ENCODE measurements around the gene ICOSLG. TPM values are rescaled to one million over a fixed set of nuclear protein-coding genes. Genes with fewer than 3 reads are reported as not detected.

Gene ICOSLG
- total RNA-seq, 1 donor from 2014 or later, result 1.2 TPM

GRCh38 chr21:44260066-44260465 is 19.3 kb upstream of the ICOSLG start:
- H3K4me3 Mint-ChIP-seq (ENCODE audit: unreplicated experiment), result no peak overlapping the region
- no peaks in the 10 kb centered on the region for H3K4me1 Mint-ChIP-seq (ENCODE audit: unreplicated experiment)
- no peaks in the 10 kb centered on the region for H3K36me3 Mint-ChIP-seq (ENCODE audit: low read depth, unreplicated experiment)
- H3K27me3 Mint-ChIP-seq (ENCODE audit: unreplicated experiment), result no peaks in the 10 kb centered on the region
- H3K27ac Mint-ChIP-seq (ENCODE audit: unreplicated experiment), result no peak overlapping the region
- TF ChIP-seq CTCF (IDR thresholded peaks at IDR 0.05; ENCODE audit: unreplicated experiment), result no peak
- no peak for DNase-seq (ENCODE audit: low spot score)
- H3K9me3 Mint-ChIP-seq (ENCODE audit: unreplicated experiment), result no peaks in the 10 kb centered on the region

- Mint-ChIP-seq H3K36me3 (ENCODE audit: low read depth, unreplicated experiment) (no peaks in the 10 kb centered on the region), H3K27me3 (ENCODE audit: unreplicated experiment) (no peaks in the 10 kb centered on the region), H3K4me3 (ENCODE audit: unreplicated experiment) (peak overlapping the region; percentile 37), H3K9me3 (ENCODE audit: unreplicated experiment) (no peaks in the 10 kb centered on the region), H3K27ac (ENCODE audit: unreplicated experiment) (no peak overlapping the region), H3K4me1 (ENCODE audit: unreplicated experiment) (peaks cover 3% of the 10 kb centered on the region)
- no peak for TF ChIP-seq CTCF (IDR thresholded peaks at IDR 0.05; ENCODE audit: unreplicated experiment)
- DNase-seq (ENCODE audit: low spot score), result no peak
Measured at GRCh38 chr21:44259082-44259705, 18.5 kb upstream of the ICOSLG start.

GRCh38 chr21:44258056-44258725 is 17.4 kb upstream of the ICOSLG start:
- Mint-ChIP-seq H3K27me3 (ENCODE audit: unreplicated experiment) (no peaks in the 10 kb centered on the region), H3K4me1 (ENCODE audit: unreplicated experiment) (peaks cover 3% of the 10 kb centered on the region), H3K4me3 (ENCODE audit: unreplicated experiment) (no peak overlapping the region), H3K9me3 (ENCODE audit: unreplicated experiment) (no peaks in the 10 kb centered on the region), H3K27ac (ENCODE audit: unreplicated experiment) (no peak overlapping the region), H3K36me3 (ENCODE audit: low read depth, unreplicated experiment) (no peaks in the 10 kb centered on the region)
- no peak for TF ChIP-seq CTCF (IDR thresholded peaks at IDR 0.05; ENCODE audit: unreplicated experiment)
- DNase-seq (ENCODE audit: low spot score), result no peak

GRCh38 chr21:44255511-44255981 is 14.8 kb upstream of the ICOSLG start:
- no peak for DNase-seq (ENCODE audit: low spot score)
- H3K4me1 Mint-ChIP-seq (ENCODE audit: unreplicated experiment), result peaks cover 3% of the 10 kb centered on the region
- no peaks in the 10 kb centered on the region for H3K27me3 Mint-ChIP-seq (ENCODE audit: unreplicated experiment)
- no peak for TF ChIP-seq CTCF (IDR thresholded peaks at IDR 0.05; ENCODE audit: unreplicated experiment)
- H3K36me3 Mint-ChIP-seq (ENCODE audit: low read depth, unreplicated experiment), result no peaks in the 10 kb centered on the region
- no peak overlapping the region for H3K27ac Mint-ChIP-seq (ENCODE audit: unreplicated experiment)
- H3K4me3 Mint-ChIP-seq (ENCODE audit: unreplicated experiment), result no peak overlapping the region
- H3K9me3 Mint-ChIP-seq (ENCODE audit: unreplicated experiment), result no peaks in the 10 kb centered on the region
